Measurements from ENCODE around the gene ARID3C. TPM values are rescaled to one million over a fixed set of nuclear protein-coding genes. Genes with fewer than 3 reads are reported as not detected.

ARID3C gene
- total and polyA plus RNA-seq, 2 of the 8 experiments (the other 6 are each of a cell fraction or from before 2014, with no cell fraction given): 0.08 TPM; not detected in 1

- H4K8ac ChIP-seq (ENCODE audit: extremely low read depth, insufficient read depth, low read length): no peak overlapping the region
- no peak overlapping the region for H2BK20ac ChIP-seq (ENCODE audit: low read length)
- H3K23me2 ChIP-seq (ENCODE audit: low read depth, low read length): peaks cover 4% of the 10 kb centered on the region; the same call in 1 of the 2 replicates
- ChIA-PET POLR2A (ENCODE audit: partially characterized antibody) (no interaction called here), CTCF (ENCODE audit: partially characterized antibody) (interaction anchor here (0.7 to 16.9 kb wide), 9 partner anchors 13 to 113 kb away, joined by 3 to 401 read pairs (median 73); partner anchors contain the start of genes ARID3C and SIGMAR1)
- H3K4me2 ChIP-seq (ENCODE audit: insufficient read depth in 1 of 2, low read depth in 2 of 2, low read length in 2 of 2): no peak overlapping the region
- H3K27me3 ChIP-seq (replicated peaks in 1 of 4; ENCODE audit: control insufficient read depth in 3 of 4, extremely low read depth in 1 of 4, insufficient read depth in 3 of 4, low read length in 3 of 4): peaks cover 0 to 3% (median 0%) of the 10 kb centered on the region in 4 experiments; a peak in 1 of 7 replicates
- H3K18ac ChIP-seq (ENCODE audit: extremely low read depth, low read length): no peak overlapping the region
- no peak overlapping the region for H3K9ac ChIP-seq (replicated peaks in 1 of 4; ENCODE audit: extremely low read depth in 1 of 4, low read depth in 3 of 4, low read length in 3 of 4)
- no peak for DNase-seq (ENCODE audit: low read depth in 1 of 2, low spot score in 2 of 2)
- no peak overlapping the region for H3K23ac ChIP-seq (ENCODE audit: insufficient read length)
- no peaks in the 10 kb centered on the region for H3K36me3 ChIP-seq (ENCODE audit: control insufficient read depth in 2 of 4, insufficient read depth in 4 of 4, low read length in 3 of 4)
- H3K4me1 ChIP-seq (replicated peaks in 1 of 4; ENCODE audit: control insufficient read depth in 3 of 4, insufficient read depth in 4 of 4, low read length in 3 of 4): peaks cover 0 to 12% (median 6%) of the 10 kb centered on the region in 4 experiments; a peak in 5 of 7 replicates
- H3K14ac ChIP-seq (ENCODE audit: insufficient read length): no peak overlapping the region
- no peaks in the 10 kb centered on the region for H3K79me2 ChIP-seq (ENCODE audit: control insufficient read depth in 1 of 2, insufficient read depth in 2 of 2, low read length in 2 of 2)
- H4K20me1 ChIP-seq (replicated peaks in 1 of 2; ENCODE audit: control insufficient read depth in 1 of 2, insufficient read depth in 2 of 2, low read length in 2 of 2): no peaks in the 10 kb centered on the region
- no peak overlapping the region for H3K27ac ChIP-seq (ENCODE audit: low read depth, low read length)
- no peak overlapping the region for H2AK5ac ChIP-seq (ENCODE audit: low read depth, low read length)
- no peak overlapping the region for H2BK12ac ChIP-seq (ENCODE audit: low read depth, low read length)
- no peak overlapping the region for H3K4ac ChIP-seq (replicated peaks; ENCODE audit: insufficient read length, low read depth, low read length)
- no peak overlapping the region for H2AFZ ChIP-seq (ENCODE audit: low read length)
- no peak overlapping the region for H3K56ac ChIP-seq (replicated peaks; ENCODE audit: insufficient read length, low read depth, low read length)
- no peaks in the 10 kb centered on the region for H3K9me3 ChIP-seq (ENCODE audit: insufficient read depth in 2 of 2, low read depth in 1 of 2, low read length in 1 of 2)
- H2BK5ac ChIP-seq (ENCODE audit: low read depth, low read length): no peak overlapping the region; the same call in 1 of the 2 replicates
- no peaks in the 10 kb centered on the region for H3K79me1 ChIP-seq (ENCODE audit: low read depth, low read length)
- no peak overlapping the region for H2BK120ac ChIP-seq (replicated peaks; ENCODE audit: low read depth, low read length)
- H4K5ac ChIP-seq (ENCODE audit: insufficient read length, low read depth, low read length): no peak overlapping the region
- WGBS, 2 experiments (ENCODE audit: extremely low coverage in 1 of 2, insufficient coverage in 1 of 2, insufficient read length in 1 of 2, insufficient replicate concordance in 2 of 2, low coverage in 1 of 2, low lambda C conversion rate in 2 of 2, missing lambda C conversion rate in 1 of 2): 87% methylated on average over 3 of the region's 3 CpGs; no CpG with 5 or more reads in 1 of the 2 experiments
- FAIRE-seq: no peak
- H2BK15ac ChIP-seq (ENCODE audit: low read length): no peak overlapping the region
- H4K91ac ChIP-seq (replicated peaks; ENCODE audit: insufficient read length, low read length): no peak overlapping the region
- H3K4me3 ChIP-seq (ENCODE audit: extremely low read depth in 1 of 4, insufficient read depth in 2 of 4, low read depth in 3 of 4, low read length in 4 of 4): no peak overlapping the region
- TF ChIP-seq RXRA (IDR thresholded peaks at IDR 0.05; ENCODE audit: insufficient read depth, low read depth, low read length): no peak
- no peak for TF ChIP-seq POLR2A (IDR thresholded peaks at IDR 0.05; ENCODE audit: control extremely low read depth in 1 of 2, low read depth in 2 of 2, low read length in 2 of 2)
- no peak for TF ChIP-seq TBP (IDR thresholded peaks at IDR 0.05; ENCODE audit: low read depth, low read length)
- no peak for TF ChIP-seq CTCF (IDR thresholded peaks at IDR 0.05; ENCODE audit: control extremely low read depth in 1 of 3, insufficient read depth in 1 of 3, low read depth in 1 of 3, low read length in 3 of 3)
- TF ChIP-seq CHD2 (IDR thresholded peaks at IDR 0.05; ENCODE audit: low read length): no peak
- TF ChIP-seq EZH2 (IDR thresholded peaks at IDR 0.05; ENCODE audit: low read depth, low read length, severe bottlenecking): no peak
- no peak for TF ChIP-seq SP2 (IDR thresholded peaks at IDR 0.05; ENCODE audit: low read length)
- TF ChIP-seq SIRT6 (IDR thresholded peaks at IDR 0.05; ENCODE audit: low read length): no peak
- no peak for TF ChIP-seq GABPA (IDR thresholded peaks at IDR 0.05; ENCODE audit: borderline replicate concordance, insufficient read depth, low read length)
- no peak for TF ChIP-seq ZNF274 (IDR thresholded peaks at IDR 0.05; ENCODE audit: borderline replicate concordance, extremely low read depth, low read length)
- no peak for TF ChIP-seq JUN (IDR thresholded peaks at IDR 0.05; ENCODE audit: low read depth, low read length)
- no peak for TF ChIP-seq SIX5 (IDR thresholded peaks at IDR 0.05; ENCODE audit: low read depth, low read length)
- TF ChIP-seq TEAD4 (IDR thresholded peaks at IDR 0.05; ENCODE audit: low read depth, low read length): no peak
Observed at GRCh38 chr9:34606905-34607304, 22.0 kb downstream of the ARID3C start.
